ENCODE measurements around the gene KIT.

KIT gene

GRCh38 chr4:54717694-54718093, 59.9 kb downstream of the KIT start:
- TF ChIP-seq, protein P1, sequence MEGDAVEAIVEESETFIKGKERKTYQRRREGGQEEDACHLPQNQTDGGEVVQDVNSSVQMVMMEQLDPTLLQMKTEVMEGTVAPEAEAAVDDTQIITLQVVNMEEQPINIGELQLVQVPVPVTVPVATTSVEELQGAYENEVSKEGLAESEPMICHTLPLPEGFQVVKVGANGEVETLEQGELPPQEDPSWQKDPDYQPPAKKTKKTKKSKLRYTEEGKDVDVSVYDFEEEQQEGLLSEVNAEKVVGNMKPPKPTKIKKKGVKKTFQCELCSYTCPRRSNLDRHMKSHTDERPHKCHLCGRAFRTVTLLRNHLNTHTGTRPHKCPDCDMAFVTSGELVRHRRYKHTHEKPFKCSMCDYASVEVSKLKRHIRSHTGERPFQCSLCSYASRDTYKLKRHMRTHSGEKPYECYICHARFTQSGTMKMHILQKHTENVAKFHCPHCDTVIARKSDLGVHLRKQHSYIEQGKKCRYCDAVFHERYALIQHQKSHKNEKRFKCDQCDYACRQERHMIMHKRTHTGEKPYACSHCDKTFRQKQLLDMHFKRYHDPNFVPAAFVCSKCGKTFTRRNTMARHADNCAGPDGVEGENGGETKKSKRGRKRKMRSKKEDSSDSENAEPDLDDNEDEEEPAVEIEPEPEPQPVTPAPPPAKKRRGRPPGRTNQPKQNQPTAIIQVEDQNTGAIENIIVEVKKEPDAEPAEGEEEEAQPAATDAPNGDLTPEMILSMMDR (IDR thresholded peaks at IDR 0.05; ENCODE audit: low read depth, low read length, missing control alignments) = no peak
- no peak overlapping the region for H3K4me3 ChIP-seq (ENCODE audit: low read depth, low read length)
- no peaks in the 10 kb centered on the region for H3K27me3 ChIP-seq (replicated peaks)
- H3K27ac ChIP-seq = no peak overlapping the region
- no peak for DNase-seq
- no peaks in the 10 kb centered on the region for H3K36me3 ChIP-seq (replicated peaks)
- in situ Hi-C loops (cut with HindIII; ENCODE audit: low pct_ligation_motif_present, low sequenced_read_pairs) = no loop called here

- Histone ChIP-seq H3K27ac (no peak overlapping the region), H3K36me3 (replicated peaks) (no peaks in the 10 kb centered on the region), H3K4me3 (ENCODE audit: low read depth, low read length) (no peak overlapping the region), H3K27me3 (replicated peaks) (no peaks in the 10 kb centered on the region)
- in situ Hi-C loops (cut with HindIII; ENCODE audit: low pct_ligation_motif_present, low sequenced_read_pairs) = no loop called here
- peak; percentile 11 for DNase-seq
- TF ChIP-seq, protein P1 (IDR thresholded peaks at IDR 0.05; ENCODE audit: low read depth, low read length, missing control alignments) = no peak
Measured at GRCh38 chr4:54719378-54719777, 61.6 kb downstream of the KIT start.

- no peak overlapping the region for H3K4me3 ChIP-seq (ENCODE audit: low read depth, low read length)
- no peaks in the 10 kb centered on the region for H3K27me3 ChIP-seq (replicated peaks)
- in situ Hi-C loops (cut with HindIII; ENCODE audit: low pct_ligation_motif_present, low sequenced_read_pairs) = no loop called here
- H3K36me3 ChIP-seq (replicated peaks) = no peaks in the 10 kb centered on the region
- TF ChIP-seq, protein P1 (IDR thresholded peaks at IDR 0.05; ENCODE audit: low read depth, low read length, missing control alignments) = no peak
- no peak overlapping the region for H3K27ac ChIP-seq
- no peak for DNase-seq
Measured at GRCh38 chr4:54723220-54723619, 65.5 kb downstream of the KIT start.

DNA sequence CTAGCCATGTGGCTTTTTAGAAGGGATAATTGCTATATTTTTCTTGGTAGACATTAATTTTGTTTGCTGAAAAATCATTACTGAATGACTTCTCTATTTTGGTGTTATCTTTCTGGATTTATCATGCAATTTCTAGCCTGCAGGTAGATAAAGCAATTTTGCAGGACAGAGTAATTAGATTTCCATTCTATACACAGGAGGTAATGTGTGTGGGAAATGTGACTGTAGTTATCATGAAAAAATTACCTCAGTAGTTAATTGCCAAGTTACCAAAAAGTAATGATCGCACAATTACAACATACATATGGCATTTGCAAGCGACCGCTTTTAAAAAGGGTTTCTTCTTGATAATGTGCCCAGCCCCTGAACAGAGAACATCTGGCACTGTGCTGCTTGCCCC, 66.1 kb downstream of the KIT start:
- in situ Hi-C loops (cut with HindIII; ENCODE audit: low pct_ligation_motif_present, low sequenced_read_pairs) = no loop called here
- Histone ChIP-seq H3K27ac (no peak overlapping the region), H3K27me3 (replicated peaks) (no peaks in the 10 kb centered on the region), H3K36me3 (replicated peaks) (no peaks in the 10 kb centered on the region), H3K4me3 (ENCODE audit: low read depth, low read length) (no peak overlapping the region)
- DNase-seq = no peak
- TF ChIP-seq, protein P1 (IDR thresholded peaks at IDR 0.05; ENCODE audit: low read depth, low read length, missing control alignments) = no peak

- DNase-seq = no peak
- Histone ChIP-seq H3K27ac (no peak overlapping the region), H3K36me3 (replicated peaks) (peaks cover 3% of the 10 kb centered on the region), H3K27me3 (replicated peaks) (no peaks in the 10 kb centered on the region), H3K4me3 (ENCODE audit: low read depth, low read length) (no peak overlapping the region)
- in situ Hi-C loops (cut with HindIII; ENCODE audit: low pct_ligation_motif_present, low sequenced_read_pairs) = no loop called here
- TF ChIP-seq, protein P1 (IDR thresholded peaks at IDR 0.05; ENCODE audit: low read depth, low read length, missing control alignments) = no peak
Measured at GRCh38 chr4:54726907-54727306, 69.2 kb downstream of the KIT start.

- in situ Hi-C loops (cut with HindIII; ENCODE audit: low pct_ligation_motif_present, low sequenced_read_pairs) = no loop called here
- H3K27me3 ChIP-seq (replicated peaks) = no peaks in the 10 kb centered on the region
- DNase-seq = no peak
Measured at GRCh38 chr4:54727346-54727745, 69.6 kb downstream of the KIT start.

More at GRCh38 chr4:54727346-54727745, 69.6 kb downstream of the KIT start:
- H3K36me3 ChIP-seq (replicated peaks) = peaks cover 6% of the 10 kb centered on the region
- H3K27ac ChIP-seq = no peak overlapping the region
- no peak overlapping the region for H3K4me3 ChIP-seq (ENCODE audit: low read depth, low read length)
- TF ChIP-seq, protein P1 (IDR thresholded peaks at IDR 0.05; ENCODE audit: low read depth, low read length, missing control alignments) = no peak
